ENCODE results near the gene CCDC142. TPM values are rescaled to one million over a fixed set of nuclear protein-coding genes. Genes with fewer than 3 reads are reported as not detected.

Gene CCDC142
- total and polyA plus RNA-seq, 9 of the 15 experiments (the other 6 are each of a cell fraction or from before 2014, with no cell fraction given) = 0.55 to 11.7 (median 7.2) TPM

DNA sequence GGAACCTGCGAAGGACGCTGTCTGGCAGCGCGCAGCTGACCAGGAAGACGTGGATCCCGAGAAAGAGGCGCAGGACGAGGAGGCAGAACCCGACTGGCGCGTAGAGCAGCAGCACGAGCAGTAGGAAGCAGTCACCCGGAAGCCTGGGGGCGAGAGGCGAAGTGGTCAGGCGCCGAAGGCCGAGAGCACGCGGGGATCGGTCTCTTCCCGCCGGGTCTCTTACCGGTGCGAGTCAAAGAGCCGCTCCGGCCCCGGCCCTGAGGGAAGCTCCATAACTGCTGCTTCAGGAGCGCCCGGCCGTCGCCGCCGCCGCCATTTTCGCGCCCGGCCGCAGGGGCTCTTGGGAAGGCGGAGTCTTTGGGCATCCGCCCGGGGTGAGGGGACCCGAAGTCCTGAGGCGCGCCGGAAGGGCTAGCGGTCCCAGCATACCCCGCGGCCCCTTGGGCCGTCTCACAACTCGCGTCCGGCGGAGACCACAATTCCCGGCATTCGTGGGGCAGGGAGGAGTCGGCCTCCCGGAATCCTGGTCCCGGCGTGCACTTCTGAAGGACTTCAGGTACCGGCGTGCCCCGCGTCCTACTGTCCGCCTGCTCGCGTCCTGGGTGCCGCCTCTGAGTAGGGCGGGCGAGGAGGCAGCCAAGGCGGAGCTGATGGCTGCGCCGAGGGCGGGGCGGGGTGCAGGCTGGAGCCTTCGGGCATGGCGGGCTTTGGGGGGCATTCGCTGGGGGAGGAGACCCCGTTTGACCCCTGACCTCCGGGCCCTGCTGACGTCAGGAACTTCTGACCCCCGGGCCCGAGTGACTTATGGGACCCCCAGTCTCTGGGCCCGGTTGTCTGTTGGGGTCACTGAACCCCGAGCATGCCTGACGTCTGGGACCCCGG is 46.8 kb upstream of the CCDC142 start, which contains the start of the genes AUP1 and HTRA2 (continued):
- TF ChIP-seq, protein P1, sequence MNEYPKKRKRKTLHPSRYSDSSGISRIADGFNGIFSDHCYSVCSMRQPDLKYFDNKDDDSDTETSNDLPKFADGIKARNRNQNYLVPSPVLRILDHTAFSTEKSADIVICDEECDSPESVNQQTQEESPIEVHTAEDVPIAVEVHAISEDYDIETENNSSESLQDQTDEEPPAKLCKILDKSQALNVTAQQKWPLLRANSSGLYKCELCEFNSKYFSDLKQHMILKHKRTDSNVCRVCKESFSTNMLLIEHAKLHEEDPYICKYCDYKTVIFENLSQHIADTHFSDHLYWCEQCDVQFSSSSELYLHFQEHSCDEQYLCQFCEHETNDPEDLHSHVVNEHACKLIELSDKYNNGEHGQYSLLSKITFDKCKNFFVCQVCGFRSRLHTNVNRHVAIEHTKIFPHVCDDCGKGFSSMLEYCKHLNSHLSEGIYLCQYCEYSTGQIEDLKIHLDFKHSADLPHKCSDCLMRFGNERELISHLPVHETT (CRISPR knock-in tag; conservative IDR thresholded peaks at IDR 0.05 in 1 of 2, IDR thresholded peaks at IDR 0.05 in 1 of 2) = peak in 1 of 2 experiments; percentile 85; a peak in 2 of 4 replicates
- TF ChIP-seq POU5F1 (IDR thresholded peaks at IDR 0.05; ENCODE audit: borderline replicate concordance, low read depth, low read length, partially characterized antibody) (peak; percentile 72), CTBP1 (IDR thresholded peaks at IDR 0.05; ENCODE audit: borderline replicate concordance) (peak; percentile 76), XRCC5 (IDR thresholded peaks at IDR 0.05; ENCODE audit: low read depth, low read length) (peak; percentile 91), NFIC (IDR thresholded peaks at IDR 0.05) (peak; percentile 39), GABPB1 (CRISPR knock-in tag; IDR thresholded peaks at IDR 0.05) (peak; percentile 94), SMARCE1 (IDR thresholded peaks at IDR 0.05) (0 out of 2 replicates have a peak, but pooled peaks have one; percentile 14), ZNF778 (CRISPR knock-in tag; IDR thresholded peaks at IDR 0.05) (no peak), ZSCAN29 (IDR thresholded peaks at IDR 0.05) (no peak), LCOR (CRISPR knock-in tag; IDR thresholded peaks at IDR 0.05) (peak; percentile 61; the same call in 1 of the 2 replicates), TEAD1 (CRISPR knock-in tag; IDR thresholded peaks at IDR 0.05) (peak; percentile 9 to 59; a peak in 3 of 4 replicates), SRF (CRISPR knock-in tag; IDR thresholded peaks at IDR 0.05) (peak in 1 of 2 experiments; percentile 59; a peak in 1 of 4 replicates), ZKSCAN1 (IDR thresholded peaks at IDR 0.05; ENCODE audit: low read depth, low read length) (peak; percentile 52; the same call in 1 of the 2 replicates), CREM (IDR thresholded peaks at IDR 0.05; ENCODE audit: low read depth) (peak; percentile 93)
- TF ChIP-seq, protein P2, sequence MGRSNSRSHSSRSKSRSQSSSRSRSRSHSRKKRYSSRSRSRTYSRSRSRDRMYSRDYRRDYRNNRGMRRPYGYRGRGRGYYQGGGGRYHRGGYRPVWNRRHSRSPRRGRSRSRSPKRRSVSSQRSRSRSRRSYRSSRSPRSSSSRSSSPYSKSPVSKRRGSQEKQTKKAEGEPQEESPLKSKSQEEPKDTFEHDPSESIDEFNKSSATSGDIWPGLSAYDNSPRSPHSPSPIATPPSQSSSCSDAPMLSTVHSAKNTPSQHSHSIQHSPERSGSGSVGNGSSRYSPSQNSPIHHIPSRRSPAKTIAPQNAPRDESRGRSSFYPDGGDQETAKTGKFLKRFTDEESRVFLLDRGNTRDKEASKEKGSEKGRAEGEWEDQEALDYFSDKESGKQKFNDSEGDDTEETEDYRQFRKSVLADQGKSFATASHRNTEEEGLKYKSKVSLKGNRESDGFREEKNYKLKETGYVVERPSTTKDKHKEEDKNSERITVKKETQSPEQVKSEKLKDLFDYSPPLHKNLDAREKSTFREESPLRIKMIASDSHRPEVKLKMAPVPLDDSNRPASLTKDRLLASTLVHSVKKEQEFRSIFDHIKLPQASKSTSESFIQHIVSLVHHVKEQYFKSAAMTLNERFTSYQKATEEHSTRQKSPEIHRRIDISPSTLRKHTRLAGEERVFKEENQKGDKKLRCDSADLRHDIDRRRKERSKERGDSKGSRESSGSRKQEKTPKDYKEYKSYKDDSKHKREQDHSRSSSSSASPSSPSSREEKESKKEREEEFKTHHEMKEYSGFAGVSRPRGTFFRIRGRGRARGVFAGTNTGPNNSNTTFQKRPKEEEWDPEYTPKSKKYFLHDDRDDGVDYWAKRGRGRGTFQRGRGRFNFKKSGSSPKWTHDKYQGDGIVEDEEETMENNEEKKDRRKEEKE (IDR thresholded peaks at IDR 0.05; ENCODE audit: borderline replicate concordance in 1 of 2, control insufficient read depth in 1 of 2, low read depth in 2 of 2, low read length in 1 of 2) = peak in 1 of 2 experiments; percentile 84; a peak in 2 of 4 replicates
- TF ChIP-seq, protein P3, sequence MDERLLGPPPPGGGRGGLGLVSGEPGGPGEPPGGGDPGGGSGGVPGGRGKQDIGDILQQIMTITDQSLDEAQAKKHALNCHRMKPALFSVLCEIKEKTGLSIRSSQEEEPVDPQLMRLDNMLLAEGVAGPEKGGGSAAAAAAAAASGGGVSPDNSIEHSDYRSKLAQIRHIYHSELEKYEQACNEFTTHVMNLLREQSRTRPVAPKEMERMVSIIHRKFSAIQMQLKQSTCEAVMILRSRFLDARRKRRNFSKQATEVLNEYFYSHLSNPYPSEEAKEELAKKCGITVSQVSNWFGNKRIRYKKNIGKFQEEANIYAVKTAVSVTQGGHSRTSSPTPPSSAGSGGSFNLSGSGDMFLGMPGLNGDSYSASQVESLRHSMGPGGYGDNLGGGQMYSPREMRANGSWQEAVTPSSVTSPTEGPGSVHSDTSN (CRISPR knock-in tag; IDR thresholded peaks at IDR 0.05; ENCODE audit: low read depth) = no peak
- TF ChIP-seq, protein P3 (tag; conservative IDR thresholded peaks at IDR 0.05; ENCODE audit: low read depth) = no peak

Data from K562 (cell line).